Rectal smooth muscle tissue (tissue), 1 donor: Measurements from ENCODE around the gene FCN2.

Experiments
- H3K27ac ChIP-seq: one replicate; pipeline ENCODE4 v1.7.0; 2013; ENCODE audit warnings: low read depth, low read length, inconsistent platforms
- H3K27me3 ChIP-seq: one replicate; pipeline ENCODE4 v1.7.0; 2013; ENCODE audit warnings: low read length; ENCODE audit not compliant: control insufficient read depth, insufficient read depth
- H3K36me3 ChIP-seq: one replicate; pipeline ENCODE4 v1.7.0; 2013; ENCODE audit warnings: low read length; ENCODE audit not compliant: control insufficient read depth, insufficient read depth
- H3K4me1 ChIP-seq: one replicate; pipeline ENCODE4 v1.7.0; 2013; ENCODE audit warnings: low read length; ENCODE audit not compliant: control insufficient read depth, insufficient read depth
- H3K4me3 ChIP-seq: one replicate; pipeline ENCODE4 v1.7.0; 2013; ENCODE audit warnings: low read length
- H3K9ac ChIP-seq: one replicate; pipeline ENCODE4 v1.7.0; 2013; ENCODE audit warnings: low read length

FCN2 gene

GRCh38 chr9:134913713-134914500 lies 33.3 kb downstream of the FCN2 start:
- Histone ChIP-seq H3K9ac (no peak overlapping the region), H3K27ac (no peak overlapping the region), H3K36me3 (no peaks in the 10 kb centered on the region), H3K4me3 (no peak overlapping the region), H3K4me1 (no peaks in the 10 kb centered on the region), H3K27me3 (no peaks in the 10 kb centered on the region)

- no peak overlapping the region for H3K4me3 ChIP-seq
- no peaks in the 10 kb centered on the region for H3K27me3 ChIP-seq
- H3K4me1 ChIP-seq, result no peaks in the 10 kb centered on the region
- H3K9ac ChIP-seq, result no peak overlapping the region
- no peak overlapping the region for H3K27ac ChIP-seq
- no peaks in the 10 kb centered on the region for H3K36me3 ChIP-seq
Observed at GRCh38 chr9:134914501-134914834, 33.9 kb downstream of the FCN2 start.

GRCh38 chr9:134915046-134915985 lies 34.7 kb downstream of the FCN2 start:
- no peak overlapping the region for H3K4me3 ChIP-seq
- no peak overlapping the region for H3K9ac ChIP-seq
- no peaks in the 10 kb centered on the region for H3K36me3 ChIP-seq
- H3K4me1 ChIP-seq, result no peaks in the 10 kb centered on the region
- no peak overlapping the region for H3K27ac ChIP-seq
- H3K27me3 ChIP-seq, result no peaks in the 10 kb centered on the region

GRCh38 chr9:134916161-134916665 lies 35.6 kb downstream of the FCN2 start:
- H3K27me3 ChIP-seq, result no peaks in the 10 kb centered on the region
- H3K4me3 ChIP-seq, result no peak overlapping the region
- no peak overlapping the region for H3K9ac ChIP-seq
- H3K27ac ChIP-seq, result no peak overlapping the region
- H3K4me1 ChIP-seq, result no peaks in the 10 kb centered on the region
- H3K36me3 ChIP-seq, result no peaks in the 10 kb centered on the region

GRCh38 chr9:134917431-134918373 lies 37.1 kb downstream of the FCN2 start, which contains the start of gene FCN1:
TSS of gene FCN1 (minus strand) at chr9:134917912. CDS start at chr9:134917871, 41 bp downstream.
- no peaks in the 10 kb centered on the region for H3K36me3 ChIP-seq
- no peak within 1 kb of the TSS for H3K9ac ChIP-seq
- H3K4me1 ChIP-seq, result no peaks in the 10 kb centered on the region
- H3K27ac ChIP-seq, result no peak within 1 kb of the TSS
- no peak within 1 kb of the TSS for H3K4me3 ChIP-seq
- no peaks in the 10 kb centered on the region for H3K27me3 ChIP-seq

- H3K9ac ChIP-seq, result no peak overlapping the region
- H3K4me1 ChIP-seq, result no peaks in the 10 kb centered on the region
- no peak overlapping the region for H3K27ac ChIP-seq
- H3K27me3 ChIP-seq, result no peaks in the 10 kb centered on the region
- no peaks in the 10 kb centered on the region for H3K36me3 ChIP-seq
- H3K4me3 ChIP-seq, result no peak overlapping the region
Observed at GRCh38 chr9:134918646-134919045, 38.0 kb downstream of the FCN2 start.

- Histone ChIP-seq H3K4me3 (no peak overlapping the region), H3K4me1 (no peaks in the 10 kb centered on the region), H3K9ac (no peak overlapping the region), H3K27me3 (no peaks in the 10 kb centered on the region), H3K27ac (no peak overlapping the region), H3K36me3 (no peaks in the 10 kb centered on the region)
Observed at GRCh38 chr9:134919303-134919702, 38.7 kb downstream of the FCN2 start.

- no peak overlapping the region for H3K4me3 ChIP-seq
- no peaks in the 10 kb centered on the region for H3K4me1 ChIP-seq
- H3K36me3 ChIP-seq, result no peaks in the 10 kb centered on the region
- H3K9ac ChIP-seq, result no peak overlapping the region
- no peaks in the 10 kb centered on the region for H3K27me3 ChIP-seq
- no peak overlapping the region for H3K27ac ChIP-seq
Observed at GRCh38 chr9:134922066-134922931, 41.7 kb downstream of the FCN2 start.

GRCh38 chr9:134922932-134923240 lies 42.3 kb downstream of the FCN2 start:
- Histone ChIP-seq H3K27ac (no peak overlapping the region), H3K36me3 (no peaks in the 10 kb centered on the region), H3K4me3 (no peak overlapping the region), H3K9ac (no peak overlapping the region), H3K4me1 (no peaks in the 10 kb centered on the region), H3K27me3 (no peaks in the 10 kb centered on the region)

- no peak overlapping the region for H3K27ac ChIP-seq
- no peak overlapping the region for H3K9ac ChIP-seq
- H3K4me3 ChIP-seq, result no peak overlapping the region
- no peaks in the 10 kb centered on the region for H3K4me1 ChIP-seq
- H3K27me3 ChIP-seq, result no peaks in the 10 kb centered on the region
- H3K36me3 ChIP-seq, result no peaks in the 10 kb centered on the region
Observed at GRCh38 chr9:134923466-134923865, 42.9 kb downstream of the FCN2 start.

GRCh38 chr9:134925011-134925511 lies 44.5 kb downstream of the FCN2 start:
- no peak overlapping the region for H3K9ac ChIP-seq
- no peaks in the 10 kb centered on the region for H3K4me1 ChIP-seq
- no peak overlapping the region for H3K27ac ChIP-seq
- no peak overlapping the region for H3K4me3 ChIP-seq
- H3K27me3 ChIP-seq, result no peaks in the 10 kb centered on the region
- no peaks in the 10 kb centered on the region for H3K36me3 ChIP-seq
